Loucy (cell line): ENCODE data around the gene GAS6.

ENCODE experiments used
- EZH2phosphoT487 ChIP-seq: fragments of 200-600 bp; IDR thresholded peaks from 2 replicates; pipeline ENCODE4 v1.6.1; 2018; ENCODE audit warnings: antibody characterized with exemption, mild to moderate bottlenecking, moderate library complexity, borderline replicate concordance
- TF ChIP-seq, protein P1 (sequence below): fragments of 200-600 bp; sonication (generic); conservative IDR thresholded peaks from 2 replicates; pipeline ENCODE4 v1.5.1; 2014; ENCODE audit warnings: mild to moderate bottlenecking, antibody characterized with exemption, low read length

- TF ChIP-seq, protein P1, sequence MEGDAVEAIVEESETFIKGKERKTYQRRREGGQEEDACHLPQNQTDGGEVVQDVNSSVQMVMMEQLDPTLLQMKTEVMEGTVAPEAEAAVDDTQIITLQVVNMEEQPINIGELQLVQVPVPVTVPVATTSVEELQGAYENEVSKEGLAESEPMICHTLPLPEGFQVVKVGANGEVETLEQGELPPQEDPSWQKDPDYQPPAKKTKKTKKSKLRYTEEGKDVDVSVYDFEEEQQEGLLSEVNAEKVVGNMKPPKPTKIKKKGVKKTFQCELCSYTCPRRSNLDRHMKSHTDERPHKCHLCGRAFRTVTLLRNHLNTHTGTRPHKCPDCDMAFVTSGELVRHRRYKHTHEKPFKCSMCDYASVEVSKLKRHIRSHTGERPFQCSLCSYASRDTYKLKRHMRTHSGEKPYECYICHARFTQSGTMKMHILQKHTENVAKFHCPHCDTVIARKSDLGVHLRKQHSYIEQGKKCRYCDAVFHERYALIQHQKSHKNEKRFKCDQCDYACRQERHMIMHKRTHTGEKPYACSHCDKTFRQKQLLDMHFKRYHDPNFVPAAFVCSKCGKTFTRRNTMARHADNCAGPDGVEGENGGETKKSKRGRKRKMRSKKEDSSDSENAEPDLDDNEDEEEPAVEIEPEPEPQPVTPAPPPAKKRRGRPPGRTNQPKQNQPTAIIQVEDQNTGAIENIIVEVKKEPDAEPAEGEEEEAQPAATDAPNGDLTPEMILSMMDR = no peak
- no peak for TF ChIP-seq EZH2phosphoT487
These were observed 24.9 kb upstream of the GAS6 start for GRCh38 chr13:113888701-113889330.
